Measurements from ENCODE around the gene ONECUT2.
"Not testable (repeated sequence)": the region's sequence is repeated elsewhere in the genome, so short reads cannot be mapped to it uniquely, and the experiment has no call there.

Gene ONECUT2

DNA sequence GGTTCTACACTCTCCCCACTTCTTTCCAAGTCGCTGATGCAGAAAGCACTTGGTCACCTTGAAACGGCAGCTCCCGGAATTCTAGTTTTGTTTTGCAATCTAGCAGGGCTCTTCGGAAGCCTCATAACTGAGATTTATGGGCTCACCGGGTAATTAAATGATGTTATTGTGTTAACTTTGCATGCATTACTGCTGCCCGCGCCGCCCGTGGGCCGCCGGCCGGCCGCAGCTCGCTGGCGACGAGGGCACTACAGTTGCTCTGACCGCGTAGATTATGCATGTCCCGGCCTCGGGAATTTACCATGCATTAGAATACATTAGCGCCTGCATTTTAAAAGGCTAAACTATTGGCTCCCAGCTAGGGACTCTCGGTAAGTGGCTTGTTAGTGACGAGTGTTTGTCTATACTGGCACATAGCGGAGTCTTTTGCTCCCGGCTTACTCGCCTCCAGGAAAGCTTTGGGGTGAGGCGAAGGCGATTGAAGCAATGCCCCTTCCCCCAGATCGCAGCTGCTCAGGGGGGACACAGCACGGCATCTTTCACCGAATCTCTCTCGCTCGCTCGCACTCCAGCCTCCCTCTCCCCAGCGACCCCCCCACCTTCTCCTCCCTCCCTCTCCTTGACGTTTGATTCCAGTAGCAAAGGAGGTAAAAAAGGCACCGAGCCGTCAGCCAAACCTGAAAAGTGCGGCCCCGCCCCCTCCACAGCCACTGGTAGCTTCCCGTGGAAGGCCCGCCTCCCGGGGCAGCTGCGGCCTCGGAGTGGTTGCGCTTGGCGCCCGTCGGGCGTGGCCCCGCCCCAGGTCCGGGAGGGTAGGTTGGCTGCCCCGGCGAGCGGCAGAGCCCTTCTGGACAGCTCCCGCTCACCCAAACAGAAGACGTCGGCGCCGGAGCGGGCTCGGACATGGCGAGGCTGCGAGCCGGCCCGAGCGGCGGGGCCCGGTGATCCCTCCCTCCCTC lies at the start of gene ONECUT2:
ONECUT2 (plus strand) TSS at position 839 of the 959 bp plus-strand sequence. CDS start 343 bp downstream, outside the sequence.
- peak; percentile 97 for DNase-seq (ENCODE audit: low read depth, low spot score)

DNA sequence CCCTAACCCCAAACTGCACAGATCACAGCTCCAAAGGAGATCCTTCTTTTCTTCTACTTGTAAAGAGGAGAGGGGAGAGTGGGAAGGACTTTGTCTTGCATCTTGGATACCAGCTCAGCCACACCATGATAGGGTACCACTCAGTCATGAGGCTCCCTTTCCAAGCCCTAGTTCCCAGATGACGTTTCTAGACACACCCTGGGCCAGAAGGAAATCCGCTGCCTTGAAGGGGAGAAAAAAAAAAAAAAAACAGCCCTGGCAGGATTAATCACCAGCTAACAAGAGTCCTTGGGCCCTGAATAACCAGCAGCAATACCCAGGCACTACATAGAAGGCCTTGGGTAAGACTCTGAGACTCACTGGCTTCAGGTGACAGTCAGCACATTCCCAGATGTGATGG lies 45.9 kb upstream of the ONECUT2 start:
- DNase-seq (ENCODE audit: low read depth, low spot score): no peak

DNA sequence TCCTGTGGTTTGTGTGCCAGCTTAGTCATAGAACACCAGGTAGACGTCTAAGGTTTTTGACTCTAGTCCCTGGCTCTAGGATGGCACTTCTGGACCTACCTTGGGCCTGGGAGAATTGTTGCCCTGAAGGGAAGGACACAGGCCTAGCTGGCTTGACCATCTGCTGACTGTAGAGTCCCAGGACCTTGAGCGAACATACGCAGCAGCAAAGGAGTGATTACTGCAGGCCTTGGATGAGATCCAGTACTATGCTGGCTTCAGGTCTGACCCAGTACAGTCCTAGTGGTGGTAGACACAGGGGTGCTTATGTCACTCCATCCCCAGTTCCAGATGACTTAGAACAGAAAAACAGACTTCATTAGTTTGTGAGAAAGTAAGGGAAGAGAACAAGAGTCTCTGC lies 45.1 kb upstream of the ONECUT2 start:
- no peak for DNase-seq (ENCODE audit: low read depth, low spot score)

DNA sequence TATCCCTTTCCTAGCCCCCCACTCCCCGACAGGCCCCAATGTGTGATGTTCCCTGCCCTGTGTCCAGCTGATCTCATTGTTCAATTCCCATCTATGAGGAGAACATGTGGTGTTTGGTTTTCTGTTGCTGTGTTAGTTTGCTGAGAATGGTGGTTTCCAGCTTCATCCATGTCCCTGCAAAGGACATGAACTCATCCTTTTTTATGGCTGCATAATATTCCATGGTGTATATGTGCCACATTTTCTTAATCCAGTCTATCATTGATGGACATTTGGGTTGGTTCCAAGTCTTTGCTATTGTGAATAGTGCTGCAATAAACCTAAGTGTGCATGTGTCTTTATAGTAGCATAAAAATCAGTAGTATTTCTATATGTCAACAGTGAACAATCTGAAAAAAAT lies 40.4 kb upstream of the ONECUT2 start:
- not testable (repeated sequence) for DNase-seq (ENCODE audit: low read depth, low spot score)

DNA sequence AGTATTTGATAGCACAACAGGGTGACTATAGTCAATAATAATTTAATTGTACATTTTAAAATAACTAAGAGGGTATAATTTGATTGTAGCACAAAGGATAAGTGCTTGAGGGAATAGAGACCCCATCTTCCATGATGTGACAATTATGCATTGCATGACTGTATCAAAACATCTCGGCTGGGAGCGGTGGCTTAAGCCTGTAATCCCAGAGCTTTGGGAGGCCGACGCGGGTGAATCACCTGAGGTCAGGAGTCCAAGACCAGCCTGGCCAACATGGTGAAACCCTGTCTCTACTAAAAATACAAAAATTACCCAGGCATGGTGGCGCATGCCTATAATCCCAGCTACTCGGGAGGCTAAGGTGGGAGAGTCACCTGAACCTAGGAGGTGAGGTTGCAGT lies 38.3 kb upstream of the ONECUT2 start:
- not testable (repeated sequence) for DNase-seq (ENCODE audit: low read depth, low spot score)

DNA sequence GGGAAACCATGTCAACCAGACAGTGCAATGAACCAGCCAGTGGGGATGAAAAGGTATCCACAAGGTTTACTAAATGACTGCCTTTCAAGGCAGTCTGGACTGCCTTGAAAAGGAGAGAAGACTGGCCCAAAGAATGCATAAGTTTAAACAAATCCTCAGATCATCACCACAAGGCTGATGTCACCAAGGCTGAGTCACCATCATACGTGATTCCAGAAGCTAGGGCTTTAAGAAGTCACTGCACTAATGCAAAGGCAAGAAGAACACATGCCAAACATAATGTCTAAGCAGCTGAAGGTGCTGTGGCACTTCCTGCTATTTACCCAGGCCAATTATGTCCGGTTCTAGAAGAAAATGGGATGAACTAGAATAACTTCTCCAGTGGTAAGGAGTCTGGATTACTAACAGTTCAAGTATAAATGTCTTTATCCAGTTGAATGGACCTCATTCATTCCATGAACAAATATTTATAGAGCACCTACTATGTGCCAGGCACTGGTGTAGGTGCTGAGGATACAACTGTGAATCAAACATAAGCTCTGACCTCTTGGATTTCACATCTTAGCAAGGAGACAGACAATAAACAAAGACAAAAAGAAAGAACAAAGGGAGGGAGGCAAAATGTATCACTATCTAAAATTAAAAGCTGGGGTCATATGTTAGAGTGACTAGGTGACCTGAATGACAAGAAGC lies 37.6 kb upstream of the ONECUT2 start:
- no peak for DNase-seq (ENCODE audit: low read depth, low spot score)

DNA sequence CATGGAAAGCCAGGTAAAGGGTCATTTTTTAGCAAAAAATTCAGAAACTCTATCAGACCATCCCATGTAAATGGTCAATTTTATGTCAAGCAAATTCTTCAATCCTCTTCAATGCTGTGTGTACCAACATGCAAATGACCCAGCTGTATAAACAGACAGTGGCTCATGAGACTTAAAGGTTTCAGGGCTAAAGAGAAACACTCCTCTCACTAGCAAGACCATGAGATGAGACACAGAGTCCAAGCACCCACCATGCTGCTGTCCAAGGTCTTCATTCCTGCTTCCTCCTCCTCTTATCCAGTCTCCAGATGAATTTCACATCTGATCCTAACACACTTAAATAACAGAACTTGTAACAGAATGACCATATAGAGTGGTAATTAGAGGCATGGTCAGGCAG lies 30.8 kb upstream of the ONECUT2 start:
- no peak for DNase-seq (ENCODE audit: low read depth, low spot score)

DNA sequence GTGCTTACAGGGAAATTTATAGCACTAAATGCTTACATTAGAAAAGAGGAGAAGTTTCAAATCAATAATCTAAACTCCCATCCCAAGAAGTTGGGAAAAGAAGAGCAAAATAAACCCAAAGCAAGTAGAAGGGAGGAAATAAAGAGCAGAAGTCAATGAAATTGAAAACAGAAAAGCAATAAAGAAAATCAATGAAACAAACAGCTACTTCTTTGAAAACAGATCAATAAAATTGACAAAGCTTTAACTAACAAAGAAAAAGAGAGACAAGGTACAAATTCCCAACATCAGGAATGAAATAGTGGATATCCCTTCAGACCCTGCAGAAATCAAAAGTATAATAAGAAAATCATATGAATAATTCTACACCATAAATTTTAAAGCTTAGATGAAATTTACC lies 25.5 kb upstream of the ONECUT2 start:
- DNase-seq (ENCODE audit: low read depth, low spot score): no peak

DNA sequence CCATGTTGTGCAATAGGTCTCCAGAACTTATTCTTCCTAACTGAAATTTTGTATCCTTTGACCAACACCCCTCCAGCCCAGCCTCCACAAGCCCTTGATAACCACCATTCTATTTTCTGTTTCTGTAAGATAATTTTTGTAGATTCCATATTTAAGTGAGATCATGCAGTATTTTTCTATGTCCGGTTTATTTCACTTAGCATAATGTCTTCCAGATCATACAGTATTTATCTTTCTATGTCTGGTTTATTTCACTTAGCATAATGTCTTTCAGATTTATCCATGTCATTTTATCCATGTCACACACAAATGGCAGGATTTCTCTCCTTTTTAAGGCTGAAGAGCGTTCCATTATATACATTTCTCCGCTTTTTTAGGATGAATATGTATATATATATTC lies 24.4 kb upstream of the ONECUT2 start:
- DNase-seq (ENCODE audit: low read depth, low spot score): no peak

DNA sequence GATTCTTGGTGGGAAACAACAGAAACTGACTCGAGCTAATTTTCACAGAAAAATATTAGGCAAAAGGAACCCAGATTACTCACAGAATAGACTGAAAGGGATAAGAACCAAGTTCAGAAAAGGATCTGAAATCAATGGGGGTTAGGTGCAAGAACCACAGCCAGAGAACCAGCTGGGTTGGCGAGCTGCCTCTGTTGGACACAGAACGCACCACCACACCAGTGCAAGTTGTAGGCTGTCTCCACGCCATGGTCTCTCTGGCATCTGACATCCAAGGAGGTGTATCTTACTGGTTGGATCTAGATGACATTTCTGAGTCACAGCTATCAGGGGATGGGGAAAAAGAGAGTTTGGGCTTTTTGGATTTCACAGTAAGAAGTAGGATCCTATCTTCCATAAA lies 18.6 kb upstream of the ONECUT2 start:
- no peak for DNase-seq (ENCODE audit: low read depth, low spot score)

DNA sequence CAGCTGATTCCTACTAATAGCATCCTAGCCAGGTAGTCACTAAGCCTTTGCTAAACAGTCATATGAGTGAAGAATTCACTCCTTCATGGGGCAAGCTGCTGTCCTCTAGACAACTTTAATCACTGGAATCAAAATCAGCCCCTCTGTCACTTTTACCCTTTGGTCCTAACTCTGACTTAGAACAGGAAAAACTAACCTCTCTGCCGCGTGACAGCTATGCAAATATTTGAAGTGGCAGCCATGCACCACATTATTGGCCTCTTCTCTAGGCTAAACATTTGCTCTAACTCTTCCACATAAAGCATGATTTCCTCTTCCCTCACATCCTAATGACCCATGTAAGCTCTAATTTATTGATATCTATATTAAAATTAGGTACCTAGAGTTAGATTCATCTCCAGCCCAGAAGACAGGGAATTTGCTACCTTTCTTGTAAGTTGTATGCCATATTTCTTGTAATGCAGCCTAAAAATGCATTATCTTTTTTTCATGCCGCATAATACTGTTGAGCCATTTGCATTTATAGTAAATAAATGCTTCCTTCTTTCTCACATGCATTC lies 12.8 kb upstream of the ONECUT2 start:
- DNase-seq (ENCODE audit: low read depth, low spot score): no peak

DNA sequence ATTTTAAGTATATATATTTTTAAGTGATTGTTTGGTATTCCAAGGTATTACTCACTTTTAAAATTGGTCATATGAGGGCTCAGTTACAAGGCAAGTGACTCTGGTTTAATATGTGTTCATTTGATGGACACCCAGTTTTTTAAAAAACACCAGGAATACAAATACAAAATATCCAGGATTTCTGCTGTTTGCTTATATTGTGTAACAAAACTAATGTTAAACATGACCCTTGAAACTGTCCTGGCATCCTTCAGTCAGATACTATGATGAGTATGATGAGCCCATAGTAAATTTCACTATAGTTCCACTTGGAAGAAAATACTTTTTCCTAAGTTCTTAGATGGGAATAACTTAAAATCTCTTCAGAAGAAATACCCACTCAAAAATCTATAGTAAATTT lies 11.4 kb upstream of the ONECUT2 start:
- no peak for DNase-seq (ENCODE audit: low read depth, low spot score)

DNA sequence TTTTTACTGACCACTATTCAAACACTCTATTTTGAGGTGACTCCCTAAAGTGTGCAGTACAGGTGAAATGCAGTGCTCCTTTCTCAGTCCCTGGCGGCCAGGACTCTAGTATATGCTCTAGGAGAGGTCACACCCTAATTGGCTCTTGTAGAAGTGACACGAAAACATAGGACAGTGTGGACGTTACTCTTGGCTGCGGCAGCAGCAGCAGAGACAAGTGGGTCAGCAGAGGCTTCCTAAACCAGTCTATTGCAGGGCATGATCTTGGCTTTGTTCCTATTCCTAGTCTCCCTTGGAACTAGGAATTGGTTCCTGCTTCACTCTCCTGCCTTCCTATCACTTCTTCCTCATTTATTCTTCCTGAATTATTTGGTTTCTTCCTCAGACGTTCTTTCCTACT lies 10.1 kb upstream of the ONECUT2 start:
- DNase-seq (ENCODE audit: low read depth, low spot score): no peak

DNA sequence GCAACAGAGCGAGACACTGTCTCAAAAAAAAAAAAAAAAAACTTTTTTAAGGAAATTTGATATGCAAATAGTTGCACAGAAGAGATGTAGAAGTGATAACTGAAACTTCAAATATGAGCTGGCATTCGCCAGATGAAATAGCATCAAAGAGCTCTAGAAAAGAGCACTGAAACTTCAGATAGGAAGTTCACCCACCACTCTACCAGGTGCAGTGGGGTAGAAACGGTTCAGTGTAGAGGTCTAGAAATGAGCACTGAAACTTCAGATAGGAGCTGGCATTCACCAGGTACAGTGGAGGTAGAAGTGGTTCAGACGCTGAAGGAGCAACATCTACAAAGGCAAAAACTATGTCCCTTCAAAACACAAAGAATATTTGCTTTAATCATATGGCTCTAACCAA lies 9.0 kb upstream of the ONECUT2 start:
- DNase-seq (ENCODE audit: low read depth, low spot score): no peak

DNA sequence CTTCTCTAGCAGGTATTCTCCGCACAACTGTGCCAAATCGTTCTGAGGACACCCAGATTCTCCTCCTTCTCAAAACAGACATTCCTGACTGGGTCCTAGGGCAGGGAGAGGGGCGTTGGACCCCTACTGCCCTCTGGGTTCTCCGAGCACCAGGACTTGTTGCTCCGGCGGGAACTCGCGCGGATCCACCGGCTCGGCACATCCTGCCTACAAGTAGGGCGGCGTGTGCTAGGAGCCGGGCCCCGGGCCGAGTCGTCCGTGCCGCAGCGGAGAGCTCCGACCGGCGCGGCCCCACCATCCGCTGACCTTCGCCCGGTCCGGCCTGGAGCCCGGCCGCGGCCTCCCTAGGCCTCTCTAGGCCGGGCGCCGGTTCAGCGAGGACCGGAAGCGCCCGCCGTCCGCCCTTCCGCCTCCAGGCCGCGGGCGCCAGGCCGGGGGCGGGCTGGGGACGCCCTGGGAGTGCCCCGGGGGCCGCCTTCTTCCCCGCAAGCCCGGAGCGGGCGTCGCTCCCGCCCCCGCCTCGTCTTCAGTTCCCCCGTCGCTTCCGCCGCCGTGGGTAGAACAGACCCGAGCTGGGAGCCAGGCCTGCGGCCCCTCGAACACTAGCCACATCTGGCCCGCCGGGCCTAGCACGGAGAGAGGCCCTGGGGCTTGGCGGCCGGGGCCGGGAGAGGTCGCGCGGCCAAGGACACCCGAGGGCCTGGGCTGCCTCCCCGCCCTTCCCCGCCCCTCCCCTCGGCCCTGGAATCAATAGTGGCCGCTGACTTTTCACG lies 7.6 kb upstream of the ONECUT2 start:
- DNase-seq (ENCODE audit: low read depth, low spot score): peak; percentile 60

DNA sequence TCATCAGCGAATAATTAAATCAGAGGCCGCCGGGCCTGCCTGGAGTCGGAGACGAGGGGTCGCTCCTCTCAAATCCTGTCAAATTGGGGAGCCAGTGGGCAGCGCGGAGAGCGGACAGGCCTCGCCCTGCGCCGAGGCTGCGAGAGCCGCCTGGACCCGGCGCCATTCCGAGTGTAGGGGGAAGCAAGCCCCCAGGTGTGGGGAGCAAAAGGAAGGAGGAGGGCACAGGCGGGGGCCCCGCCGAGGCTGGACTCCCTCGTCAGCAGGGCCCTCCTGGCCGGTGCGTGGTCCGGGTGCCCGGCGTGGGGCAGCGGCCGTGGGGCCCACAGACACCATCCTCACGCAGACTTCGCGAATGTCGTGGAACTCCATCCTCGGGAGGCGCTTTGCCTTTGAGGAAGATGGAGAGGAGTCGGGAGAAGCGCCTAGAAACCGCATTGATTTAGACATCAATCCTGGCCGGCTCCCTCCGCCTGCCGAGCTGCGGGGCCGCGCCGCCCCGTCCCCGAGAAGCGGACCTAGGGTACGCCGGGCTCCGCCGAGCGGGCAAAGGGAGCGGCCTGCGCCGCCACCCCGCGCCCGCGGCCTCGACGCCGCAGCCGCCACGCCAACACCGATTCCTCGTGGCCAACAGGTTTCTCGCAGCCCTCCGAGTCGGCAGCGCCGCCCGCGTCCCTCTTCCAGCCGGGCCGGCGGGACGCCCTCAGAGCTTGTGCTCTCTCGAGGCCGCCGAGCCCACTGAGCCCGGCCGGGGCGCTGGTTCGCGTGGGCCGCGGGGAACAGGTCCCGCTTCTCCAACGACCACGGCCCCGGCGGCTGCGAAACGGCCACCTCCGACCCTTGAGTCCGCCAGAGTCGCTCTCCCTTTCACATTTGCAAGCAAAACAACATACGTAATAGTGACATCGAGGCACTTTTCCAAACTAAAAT lies 6.7 kb upstream of the ONECUT2 start:
- peak; percentile 50 for DNase-seq (ENCODE audit: low read depth, low spot score)

DNA sequence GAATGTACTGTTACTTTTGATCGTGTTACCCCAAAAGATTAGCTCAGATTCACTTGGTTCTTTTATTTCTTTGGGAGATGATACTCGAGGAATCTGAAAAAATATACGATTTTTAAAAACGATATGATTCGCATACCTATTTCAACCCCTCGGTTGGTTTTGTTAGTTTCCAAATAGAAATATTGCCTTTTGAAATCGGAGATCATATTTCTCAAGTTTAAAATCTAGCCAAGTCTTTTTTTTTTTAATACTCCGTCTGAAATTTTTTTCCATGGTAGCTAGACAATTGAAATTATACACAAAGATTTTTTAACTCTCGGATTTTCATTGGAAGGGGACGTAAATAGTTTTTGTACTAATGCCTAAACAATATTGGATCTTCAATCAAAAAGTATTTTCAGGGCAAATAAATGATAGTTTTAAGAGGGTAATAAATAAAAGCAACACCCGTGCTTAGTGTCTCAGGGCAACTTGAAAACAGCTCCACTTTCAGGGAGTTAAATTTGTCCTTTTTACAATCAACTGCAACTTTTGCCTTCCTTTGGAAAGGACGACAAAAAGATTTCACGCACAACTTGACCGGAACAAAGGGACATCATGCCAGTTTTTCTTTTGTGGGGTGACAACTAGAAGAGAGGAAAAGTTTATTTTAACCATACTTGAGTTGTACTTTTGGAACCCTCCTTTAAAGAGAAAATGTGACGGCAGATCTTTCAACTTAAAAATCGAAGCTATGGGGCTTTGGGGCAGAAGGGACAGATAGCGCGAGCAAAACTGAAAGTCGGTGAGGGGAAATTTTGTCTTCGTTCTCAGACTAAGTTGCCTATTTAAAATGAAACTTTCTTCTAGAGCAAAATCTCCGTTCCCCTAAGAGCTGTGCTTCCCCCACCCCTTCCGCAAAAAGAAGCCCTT lies 5.8 kb upstream of the ONECUT2 start:
- DNase-seq (ENCODE audit: low read depth, low spot score): peak; percentile 16

DNA sequence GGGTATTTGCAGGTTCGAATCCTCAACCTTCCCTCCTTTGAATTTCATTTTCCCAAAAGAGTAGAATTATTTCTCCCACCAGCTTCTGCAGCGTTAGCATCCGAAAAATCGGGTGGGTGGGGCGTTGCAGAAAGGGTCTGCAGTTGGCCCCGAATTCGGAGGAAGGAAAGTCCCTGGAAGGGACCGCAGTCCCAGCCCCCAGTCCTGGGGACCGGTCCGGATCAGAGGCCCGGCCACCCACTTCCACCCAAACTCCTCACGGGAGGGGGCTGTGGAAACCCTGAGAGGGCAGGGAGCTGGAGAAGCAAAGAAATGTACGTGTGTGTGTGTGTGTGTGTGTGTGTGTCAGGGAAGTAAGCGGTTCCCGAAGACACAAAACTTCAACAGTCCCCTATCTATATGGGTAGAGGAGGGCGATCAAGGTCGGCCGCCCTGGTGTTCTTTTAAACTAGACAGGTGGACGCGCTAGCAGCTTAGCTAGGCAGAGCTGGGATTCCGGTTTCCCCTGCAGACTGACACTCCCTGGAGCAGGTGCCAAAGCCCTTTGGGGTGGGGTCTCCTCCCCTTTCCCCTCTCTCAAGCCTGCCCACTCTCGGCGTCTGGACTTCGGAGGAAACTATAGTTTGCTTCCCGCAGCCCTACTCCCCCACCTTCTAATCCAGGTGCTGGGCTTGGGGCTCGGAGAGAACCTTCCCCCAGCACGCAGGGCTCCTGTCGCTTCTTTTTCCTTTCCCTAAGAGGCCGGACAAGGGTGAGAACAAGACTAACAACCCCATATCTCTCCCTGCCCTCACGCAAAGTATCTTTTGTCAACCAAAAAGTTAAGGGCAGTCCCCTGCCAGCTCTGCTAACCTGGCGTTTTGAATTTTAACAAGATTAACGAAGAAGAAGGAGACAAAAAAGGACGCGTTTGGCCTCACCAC lies 4.8 kb upstream of the ONECUT2 start:
- DNase-seq (ENCODE audit: low read depth, low spot score): peak; percentile 67

DNA sequence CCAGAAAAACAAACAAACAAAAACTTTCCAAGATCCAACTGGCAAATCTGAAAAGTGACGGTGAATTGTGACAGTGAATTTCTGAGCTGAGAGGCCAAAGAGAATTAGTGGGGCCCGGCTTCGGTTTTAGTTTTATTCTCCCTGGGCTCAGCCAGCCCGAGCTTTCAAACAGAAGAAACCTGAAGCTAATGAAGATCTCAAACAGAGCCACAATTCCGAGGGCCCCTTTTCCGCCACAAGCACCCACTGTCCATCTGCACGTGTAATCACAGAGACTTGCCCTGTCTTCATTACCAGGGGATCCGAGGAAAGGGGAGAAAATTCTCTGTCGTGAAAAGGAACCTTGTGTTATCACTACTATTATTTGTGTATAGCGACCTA lies 4.2 kb upstream of the ONECUT2 start:
- peak; percentile 35 for DNase-seq (ENCODE audit: low read depth, low spot score)

Measured in ELF-1 (cell line).